ENCODE results near the gene HOXB6.

GRCh38 chr17:48639982-48640857 is 35.4 kb upstream of the HOXB6 start:
- TF ChIP-seq, protein P1, sequence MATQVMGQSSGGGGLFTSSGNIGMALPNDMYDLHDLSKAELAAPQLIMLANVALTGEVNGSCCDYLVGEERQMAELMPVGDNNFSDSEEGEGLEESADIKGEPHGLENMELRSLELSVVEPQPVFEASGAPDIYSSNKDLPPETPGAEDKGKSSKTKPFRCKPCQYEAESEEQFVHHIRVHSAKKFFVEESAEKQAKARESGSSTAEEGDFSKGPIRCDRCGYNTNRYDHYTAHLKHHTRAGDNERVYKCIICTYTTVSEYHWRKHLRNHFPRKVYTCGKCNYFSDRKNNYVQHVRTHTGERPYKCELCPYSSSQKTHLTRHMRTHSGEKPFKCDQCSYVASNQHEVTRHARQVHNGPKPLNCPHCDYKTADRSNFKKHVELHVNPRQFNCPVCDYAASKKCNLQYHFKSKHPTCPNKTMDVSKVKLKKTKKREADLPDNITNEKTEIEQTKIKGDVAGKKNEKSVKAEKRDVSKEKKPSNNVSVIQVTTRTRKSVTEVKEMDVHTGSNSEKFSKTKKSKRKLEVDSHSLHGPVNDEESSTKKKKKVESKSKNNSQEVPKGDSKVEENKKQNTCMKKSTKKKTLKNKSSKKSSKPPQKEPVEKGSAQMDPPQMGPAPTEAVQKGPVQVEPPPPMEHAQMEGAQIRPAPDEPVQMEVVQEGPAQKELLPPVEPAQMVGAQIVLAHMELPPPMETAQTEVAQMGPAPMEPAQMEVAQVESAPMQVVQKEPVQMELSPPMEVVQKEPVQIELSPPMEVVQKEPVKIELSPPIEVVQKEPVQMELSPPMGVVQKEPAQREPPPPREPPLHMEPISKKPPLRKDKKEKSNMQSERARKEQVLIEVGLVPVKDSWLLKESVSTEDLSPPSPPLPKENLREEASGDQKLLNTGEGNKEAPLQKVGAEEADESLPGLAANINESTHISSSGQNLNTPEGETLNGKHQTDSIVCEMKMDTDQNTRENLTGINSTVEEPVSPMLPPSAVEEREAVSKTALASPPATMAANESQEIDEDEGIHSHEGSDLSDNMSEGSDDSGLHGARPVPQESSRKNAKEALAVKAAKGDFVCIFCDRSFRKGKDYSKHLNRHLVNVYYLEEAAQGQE (tag by site-specific recombination; IDR thresholded peaks at IDR 0.05), result no peak
- TF ChIP-seq, protein P2, sequence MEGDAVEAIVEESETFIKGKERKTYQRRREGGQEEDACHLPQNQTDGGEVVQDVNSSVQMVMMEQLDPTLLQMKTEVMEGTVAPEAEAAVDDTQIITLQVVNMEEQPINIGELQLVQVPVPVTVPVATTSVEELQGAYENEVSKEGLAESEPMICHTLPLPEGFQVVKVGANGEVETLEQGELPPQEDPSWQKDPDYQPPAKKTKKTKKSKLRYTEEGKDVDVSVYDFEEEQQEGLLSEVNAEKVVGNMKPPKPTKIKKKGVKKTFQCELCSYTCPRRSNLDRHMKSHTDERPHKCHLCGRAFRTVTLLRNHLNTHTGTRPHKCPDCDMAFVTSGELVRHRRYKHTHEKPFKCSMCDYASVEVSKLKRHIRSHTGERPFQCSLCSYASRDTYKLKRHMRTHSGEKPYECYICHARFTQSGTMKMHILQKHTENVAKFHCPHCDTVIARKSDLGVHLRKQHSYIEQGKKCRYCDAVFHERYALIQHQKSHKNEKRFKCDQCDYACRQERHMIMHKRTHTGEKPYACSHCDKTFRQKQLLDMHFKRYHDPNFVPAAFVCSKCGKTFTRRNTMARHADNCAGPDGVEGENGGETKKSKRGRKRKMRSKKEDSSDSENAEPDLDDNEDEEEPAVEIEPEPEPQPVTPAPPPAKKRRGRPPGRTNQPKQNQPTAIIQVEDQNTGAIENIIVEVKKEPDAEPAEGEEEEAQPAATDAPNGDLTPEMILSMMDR (tag by site-specific recombination; IDR thresholded peaks at IDR 0.05), result no peak
